Keratinocyte (primary cell): Measurements from ENCODE around the gene MYL12B.

Experiments used
- CTCF ChIP-seq, 3 experiments: IDR thresholded peaks in 1 of 3; conservative IDR thresholded peaks in 1 of 3; optimal IDR thresholded peaks in 1 of 3; 2 replicates in 2 of 3; 3 replicates in 1 of 3; pipeline versions ENCODE3 to v1.5.1; 2011; ENCODE audit warnings: low read length in 3 of 3, mild to moderate bottlenecking in 3 of 3, moderate library complexity in 2 of 3, control low read depth in 1 of 3, inconsistent platforms in 1 of 3; ENCODE audit not compliant: insufficient read depth in 2 of 3; ENCODE audit errors: extremely low read depth in 1 of 3
- EZH2 ChIP-seq: IDR thresholded peaks from one replicate; pipeline ENCODE4 v1.6.1; 2012; ENCODE audit warnings: inconsistent platforms, mild to moderate bottlenecking, low read length, moderate library complexity

- TF ChIP-seq EZH2 (no peak), CTCF (optimal IDR thresholded peaks at IDR 0.05 in 1 of 3, IDR thresholded peaks at IDR 0.05 in 1 of 3, conservative IDR thresholded peaks at IDR 0.05 in 1 of 3; ENCODE audit: extremely low read depth in 1 of 3, insufficient read depth in 2 of 3, low read length in 3 of 3) (no peak)
These were observed 22.6 kb downstream of the MYL12B start for GRCh38 chr18:3284501-3284900.
